Islet of Langerhans (tissue), 1 donor: ENCODE measurements around the gene CCDC3.

Experiments used
- FAIRE-seq: peaks from one replicate; lab custom pipeline; 2011; peaks lifted over from hg19 to GRCh38; lab: Jason Lieb, UNC

CCDC3 gene

DNA sequence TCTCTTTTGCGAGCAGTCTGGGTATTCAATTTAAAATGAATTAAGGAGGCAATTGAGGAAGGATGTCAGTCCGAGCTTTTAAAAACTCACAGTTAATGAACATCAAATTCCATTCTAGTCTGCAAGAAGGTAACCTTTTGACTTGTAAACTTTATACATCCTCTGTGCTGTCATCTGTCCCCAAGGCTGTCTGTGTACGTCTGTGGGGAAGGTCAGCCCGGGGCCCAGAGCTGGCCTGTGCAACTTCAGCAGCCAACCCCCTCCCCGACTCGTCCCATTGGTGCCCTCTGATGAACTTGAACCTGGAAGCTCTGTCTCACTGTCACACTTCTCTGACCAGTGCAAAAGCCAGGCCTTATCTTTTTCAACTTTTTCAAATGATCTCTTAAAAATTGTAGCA lies 80.3 kb downstream of the CCDC3 start:
- no peak for FAIRE-seq

DNA sequence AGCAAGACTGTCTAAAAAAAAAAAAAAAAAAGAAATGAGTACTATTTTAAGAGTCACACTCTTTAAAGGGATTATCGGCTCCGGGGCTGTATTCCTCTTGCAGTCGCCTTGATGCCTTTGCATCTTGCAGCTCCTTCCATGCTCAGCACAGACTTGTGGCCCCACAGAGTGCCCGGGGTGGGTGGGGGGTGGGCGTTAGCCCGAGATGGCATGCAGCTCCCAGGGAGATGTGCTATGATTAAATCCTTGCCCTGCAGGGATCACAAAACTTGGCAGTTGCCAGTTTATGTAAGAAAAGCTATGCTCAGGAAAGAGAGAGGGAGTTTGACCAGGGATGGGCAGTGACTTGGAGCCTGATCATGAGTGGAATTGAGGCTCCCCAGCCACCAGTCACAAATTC lies 81.9 kb downstream of the CCDC3 start:
- FAIRE-seq = no peak

DNA sequence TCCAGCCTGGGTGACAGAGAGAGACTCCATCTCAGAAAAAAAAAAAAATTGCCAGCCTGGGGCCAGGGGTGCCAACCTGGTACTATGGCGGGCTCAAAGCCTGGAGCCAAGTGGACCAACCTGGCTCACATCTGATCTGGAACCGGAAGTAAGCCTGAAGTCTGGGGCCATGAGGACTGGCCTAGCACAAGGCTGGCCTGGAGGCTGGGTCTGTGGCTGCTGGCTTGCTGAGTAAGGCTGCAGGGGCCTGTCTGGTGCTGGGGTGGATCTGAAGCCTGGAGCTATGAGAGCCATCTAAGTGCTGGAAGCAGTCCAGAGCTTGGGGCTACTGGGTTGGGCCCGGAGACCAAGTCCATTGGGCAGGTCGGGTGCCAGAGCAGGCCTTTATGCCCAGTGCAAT lies 84.9 kb downstream of the CCDC3 start:
- FAIRE-seq = no peak

DNA sequence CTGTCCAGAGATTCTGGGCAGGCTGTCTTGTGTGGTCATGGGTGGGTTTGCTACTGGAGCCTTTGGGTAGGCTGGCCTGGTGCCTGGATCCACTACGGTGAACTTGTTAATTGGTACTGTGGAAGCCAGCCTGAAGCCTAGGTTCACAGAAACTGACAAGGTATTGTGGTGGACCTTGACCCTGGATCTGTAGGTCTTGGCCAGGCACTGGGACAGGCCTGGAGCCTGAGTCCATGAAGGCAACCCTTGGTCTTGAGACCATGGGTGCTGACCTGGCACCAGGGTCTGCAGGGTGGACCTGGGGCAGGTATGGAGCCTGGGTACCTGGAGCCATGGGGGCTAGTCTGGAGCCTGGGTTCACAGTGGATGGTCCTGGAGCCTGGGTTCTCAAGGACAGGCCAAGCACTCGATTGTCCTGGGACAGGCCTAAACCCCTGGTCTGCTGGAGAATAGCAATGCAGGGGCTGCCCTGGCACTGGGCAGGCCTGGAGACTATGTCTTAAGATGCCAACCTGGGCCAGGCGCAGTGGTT lies 85.8 kb downstream of the CCDC3 start:
- FAIRE-seq = no peak

DNA sequence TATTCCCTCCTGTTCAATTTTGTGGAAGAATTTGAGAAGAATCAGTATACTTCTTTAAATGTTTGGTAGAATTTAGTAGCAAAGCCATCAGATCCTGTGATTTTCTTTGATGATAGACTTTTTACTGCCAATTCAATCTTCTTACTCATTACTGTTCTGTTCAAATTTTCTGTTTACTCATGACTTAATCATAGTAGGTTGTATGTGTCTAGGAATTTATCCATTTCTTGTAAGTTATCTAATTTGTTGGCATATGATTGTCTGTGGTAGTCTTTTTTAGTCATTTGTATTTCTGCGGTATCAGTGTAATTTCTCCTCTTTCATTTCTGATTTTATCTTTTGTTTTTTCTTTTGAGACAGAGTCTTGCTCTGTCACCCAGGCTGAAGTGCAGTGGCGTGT lies 87.4 kb downstream of the CCDC3 start:
- no peak for FAIRE-seq

DNA sequence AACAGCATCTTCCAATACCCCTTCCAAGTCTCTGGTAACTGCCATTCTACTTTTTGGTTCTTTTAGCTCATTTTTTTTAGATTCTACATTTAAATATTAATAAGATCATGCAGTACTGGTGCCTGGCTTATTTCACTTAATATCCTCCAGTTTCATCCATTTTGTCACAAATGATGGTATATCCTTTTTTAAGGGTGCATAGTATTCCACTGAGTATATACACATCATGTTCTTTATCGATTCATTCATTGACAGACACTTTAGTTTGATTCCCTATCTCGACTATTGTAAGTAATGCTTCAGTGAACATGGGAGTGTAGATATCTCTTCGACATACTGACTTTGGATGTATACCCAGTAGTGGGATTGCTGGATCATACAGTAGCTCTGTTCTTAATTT lies 89.7 kb downstream of the CCDC3 start:
- no peak for FAIRE-seq

DNA sequence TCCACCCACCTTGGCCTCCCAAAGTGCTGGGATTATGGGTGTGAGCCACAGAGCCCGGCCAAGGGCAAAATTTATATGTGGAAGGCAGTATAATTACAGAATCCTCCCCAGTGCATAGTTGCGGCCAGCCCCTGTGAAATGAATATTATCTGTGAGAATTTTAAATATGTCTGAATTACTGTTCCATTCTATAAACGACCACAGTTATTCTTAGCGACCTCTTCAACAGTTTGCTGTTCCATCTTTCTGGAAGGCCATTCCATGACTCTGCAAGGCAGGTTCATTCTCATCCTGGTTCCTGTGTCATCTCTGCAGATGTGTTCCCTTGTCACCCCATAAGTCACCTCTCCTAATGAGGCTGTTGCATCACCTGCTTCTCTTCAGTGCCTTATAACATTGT lies 90.7 kb downstream of the CCDC3 start:
- no peak for FAIRE-seq

DNA sequence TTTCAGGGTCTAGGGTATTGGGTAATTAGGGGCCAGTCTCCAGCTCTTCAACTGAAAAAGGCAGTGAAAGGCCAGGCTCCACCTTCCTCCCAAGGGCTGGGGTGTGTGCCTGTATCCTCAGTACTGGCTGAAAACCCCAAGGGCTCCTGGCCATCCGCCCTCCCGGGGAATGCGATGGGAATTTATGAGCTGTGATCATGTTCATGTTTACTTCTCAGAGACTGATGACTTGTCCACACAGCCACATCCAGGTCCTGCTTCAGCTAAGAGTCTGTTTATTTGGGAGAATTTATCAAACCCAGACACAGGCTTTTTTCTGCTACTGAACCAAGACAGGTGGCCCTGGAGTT lies 91.7 kb downstream of the CCDC3 start:
- FAIRE-seq = no peak

DNA sequence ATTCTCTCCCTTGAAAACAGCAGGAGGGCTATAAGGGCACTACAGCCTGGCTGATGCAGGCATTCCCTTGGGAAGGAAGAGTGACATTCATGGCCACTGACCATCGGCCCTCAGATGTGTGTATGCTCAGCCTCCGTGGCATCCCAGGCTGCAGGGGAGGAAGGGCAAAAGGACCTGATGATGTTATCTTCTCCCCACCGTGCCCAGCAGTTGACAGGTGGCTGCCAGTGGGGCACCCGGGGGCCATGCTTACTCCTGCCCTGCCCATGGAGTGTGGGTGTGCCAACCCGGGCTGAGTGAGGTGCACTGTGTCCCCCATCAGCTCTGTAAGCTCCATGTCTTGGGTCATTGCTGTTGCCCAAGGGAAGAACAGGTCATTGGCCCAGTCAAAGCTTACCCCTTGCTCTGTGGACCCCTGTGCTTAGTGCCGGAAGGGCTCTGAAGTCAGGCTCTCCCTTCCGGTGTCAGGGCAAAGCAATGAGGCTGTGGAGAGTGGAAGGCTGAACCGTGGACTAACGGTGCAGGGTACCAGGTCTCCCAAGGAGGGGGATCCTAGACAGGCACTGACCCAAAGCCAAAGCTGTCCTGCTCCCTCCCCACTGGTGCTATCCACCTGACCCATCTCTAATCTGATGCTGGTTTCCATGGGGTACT lies 92.2 kb downstream of the CCDC3 start:
- no peak for FAIRE-seq

DNA sequence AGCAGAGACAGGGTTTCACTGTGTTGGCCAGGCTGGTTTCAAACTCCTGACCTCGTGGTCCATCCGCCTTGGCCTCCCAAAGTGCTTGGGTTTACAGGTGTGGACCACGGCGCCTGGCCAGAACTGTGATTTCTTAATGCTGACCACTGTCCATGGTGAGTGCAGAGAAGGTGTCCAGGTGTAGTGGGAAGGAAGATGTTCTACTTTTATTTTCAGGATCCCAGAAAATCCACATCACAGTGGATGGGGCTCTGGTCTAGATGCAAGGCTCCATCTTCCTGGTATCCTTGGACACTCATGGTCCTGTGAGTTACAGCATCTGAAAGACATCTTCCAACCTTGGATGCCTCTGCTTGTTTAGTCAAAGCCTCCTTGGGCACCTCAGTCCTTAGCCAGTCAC lies 92.7 kb downstream of the CCDC3 start:
- no peak for FAIRE-seq

DNA sequence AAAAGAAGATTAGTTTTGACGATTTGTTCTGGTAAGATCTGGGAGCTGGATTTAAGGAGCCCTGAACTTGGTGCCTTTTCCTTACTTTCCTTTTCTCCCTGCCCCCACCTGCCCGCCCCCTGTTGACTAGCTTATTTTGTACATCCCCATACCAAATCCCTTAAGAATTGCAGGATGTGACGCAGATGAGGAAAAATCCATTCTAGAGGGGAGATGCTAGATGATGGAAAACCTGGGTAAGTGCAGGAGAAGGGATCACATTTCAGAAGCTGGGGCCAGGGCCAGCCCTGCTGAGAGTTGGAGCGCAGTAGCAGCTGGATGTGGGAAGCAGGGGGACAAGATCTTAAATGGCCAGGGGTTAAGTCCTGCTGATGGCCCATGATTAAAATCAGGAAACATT lies 93.9 kb downstream of the CCDC3 start:
- no peak for FAIRE-seq

DNA sequence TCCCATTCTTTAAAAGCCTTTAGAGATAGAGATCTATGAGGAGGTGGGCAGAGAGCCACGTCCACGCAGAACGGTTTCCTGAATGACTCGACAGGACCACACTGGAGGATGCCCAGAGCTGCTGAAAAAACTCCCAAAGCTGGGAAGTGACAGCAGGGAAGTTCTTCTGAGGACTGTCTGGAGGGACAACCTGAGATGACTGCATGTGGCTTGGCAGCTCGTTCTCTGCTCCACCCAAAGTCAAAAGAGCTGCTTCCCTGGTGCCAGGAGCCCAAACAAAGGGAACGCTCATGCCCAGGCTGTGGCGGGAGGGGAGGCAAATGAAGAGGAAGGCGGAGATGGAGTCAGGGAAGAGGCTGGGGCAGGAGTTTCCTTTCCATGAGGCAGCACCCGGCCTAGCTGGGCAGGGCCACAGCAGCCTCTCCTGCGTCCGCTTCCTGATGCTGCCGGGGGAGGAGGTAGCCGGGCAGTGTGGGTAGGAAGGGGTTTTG lies 95.4 kb downstream of the CCDC3 start:
- no peak for FAIRE-seq

DNA sequence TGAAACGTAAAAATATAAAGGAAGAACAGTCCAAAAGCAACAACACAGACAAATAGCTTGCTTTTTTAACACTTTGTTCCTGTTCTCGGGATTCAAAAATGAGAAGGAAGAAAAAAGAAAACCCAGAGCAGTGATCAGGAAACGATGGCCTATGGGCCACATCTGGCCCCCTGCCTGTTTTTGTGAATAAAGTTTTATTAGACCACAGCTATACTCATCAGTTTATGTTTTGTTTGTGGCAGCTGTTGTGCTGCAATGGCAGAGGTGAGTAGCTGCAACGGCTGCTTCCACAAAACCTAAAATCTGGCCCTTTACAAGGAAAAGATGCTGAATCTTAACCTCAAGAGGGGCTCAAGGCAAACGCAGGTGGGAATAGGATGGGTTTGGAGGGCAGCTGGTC lies 96.4 kb downstream of the CCDC3 start:
- no peak for FAIRE-seq

DNA sequence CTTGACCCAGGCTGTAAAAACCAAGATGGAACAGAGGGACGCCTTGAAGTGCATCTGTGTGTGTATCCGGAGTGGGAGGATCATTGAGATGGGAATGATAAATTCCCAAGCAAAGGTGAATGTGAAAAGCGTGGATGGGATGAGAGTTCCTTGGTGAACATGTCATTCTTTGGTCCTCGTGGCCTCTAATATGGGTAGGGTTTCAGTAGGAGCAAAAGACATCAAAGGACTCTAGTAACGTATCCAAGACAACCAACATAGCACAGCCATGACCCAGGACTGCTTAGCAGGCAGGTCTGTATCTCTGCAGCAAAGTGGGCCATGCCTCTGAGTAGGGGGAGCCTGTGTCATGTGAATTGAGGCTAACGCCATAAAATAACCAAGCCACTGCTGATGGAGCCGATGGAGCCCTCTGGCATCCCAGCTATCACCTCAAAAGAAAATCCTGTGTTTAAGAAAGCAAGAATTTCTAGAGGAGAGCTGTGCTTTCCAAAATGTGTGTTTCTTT lies 98.6 kb downstream of the CCDC3 start:
- no peak for FAIRE-seq

DNA sequence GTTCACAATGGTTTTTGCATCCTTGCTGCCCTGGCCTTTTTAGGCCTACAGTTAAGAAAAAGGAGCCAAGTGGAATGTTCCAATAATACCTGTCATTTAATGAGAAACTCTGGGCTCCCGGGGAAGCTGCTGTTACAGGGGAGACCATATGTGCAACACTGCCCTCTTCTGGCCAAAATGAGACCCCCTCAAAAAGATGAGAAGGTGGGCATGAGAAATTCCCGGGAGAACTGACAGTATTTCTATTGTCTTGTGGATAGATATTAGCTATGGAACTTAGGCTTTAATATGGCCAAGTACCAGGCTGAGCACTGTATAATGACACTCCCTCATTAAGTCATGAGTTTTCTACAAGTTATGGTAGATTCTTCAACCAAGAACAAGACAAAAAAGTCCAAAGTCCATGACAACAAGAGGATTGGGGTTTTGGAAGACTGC lies 99.4 kb downstream of the CCDC3 start:
- FAIRE-seq = no peak

DNA sequence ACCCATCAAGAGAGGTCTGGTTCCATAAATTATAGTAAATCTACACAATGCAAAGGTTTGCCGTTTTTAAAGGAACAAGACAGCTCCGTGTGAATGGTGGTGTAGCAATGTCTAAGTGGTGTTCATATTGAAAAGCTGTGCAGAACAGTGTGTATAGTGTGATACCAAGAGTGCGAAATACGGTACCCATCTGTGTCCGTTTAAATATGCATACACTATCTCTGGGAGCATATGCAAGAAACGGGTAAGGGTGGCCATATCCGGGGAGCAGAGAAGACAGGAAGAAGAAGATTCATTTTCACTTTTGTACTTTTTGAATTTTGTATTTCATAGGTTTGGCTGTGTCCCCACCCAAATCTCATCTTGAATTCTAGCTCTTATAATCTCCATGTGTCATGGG lies 102.0 kb downstream of the CCDC3 start:
- FAIRE-seq = no peak

DNA sequence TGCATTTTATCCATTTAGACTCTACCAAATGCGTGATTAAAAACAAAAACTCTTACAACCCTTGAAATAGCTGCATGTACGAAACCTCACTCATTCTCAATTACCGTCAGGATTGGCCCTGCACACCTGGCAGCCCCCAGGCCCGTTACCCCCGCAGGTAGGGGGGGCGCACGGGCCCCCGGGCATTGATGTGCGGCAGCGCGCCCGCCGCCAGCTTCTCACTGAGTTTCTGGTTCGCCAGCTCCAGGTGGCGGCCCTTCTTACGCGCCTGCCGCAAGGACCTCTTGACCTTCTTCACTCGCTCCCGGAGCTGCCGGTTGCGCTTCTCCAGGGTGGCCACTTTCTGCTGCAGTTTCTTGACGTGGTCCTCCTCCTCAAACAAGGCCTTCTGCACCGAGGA lies 103.2 kb downstream of the CCDC3 start:
- FAIRE-seq = no peak

DNA sequence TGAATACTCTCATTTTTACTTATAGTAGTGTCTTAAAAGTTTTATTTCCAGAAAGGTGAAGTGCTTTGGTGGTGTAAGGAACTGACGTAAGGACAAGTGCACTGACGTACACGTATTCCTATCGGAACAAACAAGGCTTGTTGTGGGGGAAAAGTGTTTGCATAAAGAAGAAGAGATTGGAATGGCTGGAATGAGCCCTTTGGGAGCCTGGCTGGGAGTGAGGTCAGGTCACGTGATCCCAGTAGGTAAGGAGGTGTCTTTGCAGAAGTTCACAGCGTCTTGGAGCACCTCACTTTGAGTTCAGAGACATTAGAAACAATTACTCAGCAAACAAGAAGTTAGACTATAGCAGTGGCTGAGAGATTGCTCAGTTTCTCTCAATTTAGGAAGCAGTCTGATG lies 104.2 kb downstream of the CCDC3 start:
- no peak for FAIRE-seq

DNA sequence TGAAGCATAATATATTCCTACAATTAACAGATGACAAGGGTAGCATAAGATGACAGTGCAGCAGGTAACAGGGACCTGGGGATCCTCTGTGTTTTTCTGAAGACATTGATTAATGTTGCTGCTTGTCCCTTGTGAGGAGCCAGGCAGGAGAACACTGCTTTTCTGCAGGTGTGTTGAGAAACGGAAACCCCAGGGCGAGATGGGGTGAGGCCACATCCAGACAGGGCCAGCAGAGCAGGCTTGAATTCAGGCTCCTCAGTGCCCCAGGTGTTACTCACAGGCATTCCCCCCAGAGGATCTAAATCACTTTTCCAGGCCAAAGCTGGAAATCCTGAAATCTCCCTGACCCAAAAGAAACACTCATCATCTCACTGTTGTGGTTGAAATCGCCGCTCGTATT lies 105.3 kb downstream of the CCDC3 start:
- no peak for FAIRE-seq

DNA sequence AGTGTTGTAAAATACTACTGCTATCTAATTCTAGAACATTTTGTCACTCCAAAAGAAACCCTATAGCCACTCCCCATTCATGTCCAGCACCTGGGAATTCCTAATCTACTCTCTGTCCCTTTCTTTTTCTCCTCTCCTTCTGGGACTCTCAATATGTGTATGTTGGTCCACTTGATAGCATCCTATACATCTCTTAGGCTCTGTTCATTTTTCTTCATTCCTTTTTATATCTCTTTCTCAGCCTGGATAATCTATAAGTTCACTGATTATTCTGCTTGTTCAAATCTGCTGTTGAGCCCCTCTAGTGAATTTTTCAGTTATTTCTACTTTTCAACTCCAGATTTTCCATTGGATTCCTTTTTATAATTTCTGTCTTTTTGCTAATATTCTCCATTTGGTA lies 108.6 kb downstream of the CCDC3 start:
- FAIRE-seq = no peak

DNA sequence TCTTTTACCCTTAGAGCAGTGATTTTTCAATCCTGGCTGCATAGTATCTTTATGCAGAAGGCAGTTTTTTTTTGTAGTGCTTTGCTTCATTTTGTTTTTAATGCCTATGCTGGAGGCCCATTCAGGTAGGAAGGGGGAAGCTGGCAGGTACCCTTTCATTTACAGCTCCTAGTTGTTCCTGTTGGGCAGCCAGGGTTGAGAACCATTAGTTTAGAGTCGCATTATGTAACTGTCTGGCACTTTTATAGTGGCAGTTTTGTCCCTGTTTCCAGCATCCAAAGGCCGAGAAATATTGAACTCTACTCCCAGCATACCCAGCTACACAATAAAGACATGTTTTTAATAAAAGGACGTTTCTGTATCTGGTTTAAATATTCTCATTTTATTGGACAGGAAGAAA lies 110.6 kb downstream of the CCDC3 start:
- FAIRE-seq = no peak

DNA sequence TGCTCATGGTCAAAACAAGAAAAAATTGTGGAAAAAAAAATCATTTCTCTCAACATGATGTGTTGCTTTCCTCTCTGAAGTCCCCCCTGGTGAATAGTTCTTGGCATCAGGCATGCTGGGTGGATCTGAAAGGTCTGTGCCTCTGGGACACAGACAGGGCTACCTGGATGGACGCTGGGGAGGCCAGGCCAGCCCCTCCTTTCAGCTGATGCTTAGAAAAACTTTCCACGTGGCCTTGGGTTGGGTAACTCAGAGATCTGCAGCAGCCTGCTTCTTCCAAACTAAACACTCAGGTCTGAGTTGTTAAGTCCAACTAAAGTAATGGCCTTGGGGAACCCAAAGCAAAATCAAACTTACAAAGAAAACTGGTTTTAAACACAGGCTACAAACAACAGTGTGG lies 113.0 kb downstream of the CCDC3 start:
- no peak for FAIRE-seq

DNA sequence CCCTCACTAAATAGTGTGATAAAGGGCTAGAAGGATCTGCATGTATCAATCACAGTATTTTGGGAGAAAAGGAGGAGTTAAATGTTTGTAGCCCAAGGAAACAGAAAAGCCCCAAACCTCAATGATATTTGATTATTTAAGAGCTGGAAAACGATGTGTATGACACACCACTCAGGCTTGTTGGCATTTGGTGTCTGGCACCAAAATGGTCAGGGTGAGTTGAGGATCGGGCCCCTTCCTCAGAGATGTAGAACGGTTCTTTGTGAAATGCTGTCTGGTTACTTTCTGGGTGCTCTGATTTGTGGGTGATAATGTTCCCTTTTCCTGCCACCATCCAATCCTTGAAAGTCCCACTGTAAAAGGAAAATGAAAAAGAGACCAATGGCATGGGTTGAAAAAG lies 113.7 kb downstream of the CCDC3 start:
- FAIRE-seq = no peak

DNA sequence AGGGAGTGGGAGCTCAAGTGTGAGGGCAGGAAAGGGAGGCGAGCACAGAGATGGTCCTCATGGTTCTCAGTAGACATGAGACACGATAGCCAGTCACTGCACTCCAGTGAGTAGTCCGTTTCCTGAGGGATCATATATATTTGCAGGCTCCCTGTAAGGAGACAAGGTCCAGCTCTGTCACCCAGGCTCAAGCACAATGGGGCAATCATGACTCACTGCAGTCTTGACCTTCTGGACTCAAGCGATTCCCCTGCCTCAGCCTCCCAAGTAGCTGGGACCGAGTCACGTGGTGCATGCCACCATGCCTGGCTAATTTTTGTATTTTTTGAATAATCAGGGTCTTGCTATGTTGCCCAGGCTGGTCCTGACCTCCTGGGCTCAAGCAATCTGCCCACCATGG lies 116.7 kb downstream of the CCDC3 start:
- FAIRE-seq = no peak

DNA sequence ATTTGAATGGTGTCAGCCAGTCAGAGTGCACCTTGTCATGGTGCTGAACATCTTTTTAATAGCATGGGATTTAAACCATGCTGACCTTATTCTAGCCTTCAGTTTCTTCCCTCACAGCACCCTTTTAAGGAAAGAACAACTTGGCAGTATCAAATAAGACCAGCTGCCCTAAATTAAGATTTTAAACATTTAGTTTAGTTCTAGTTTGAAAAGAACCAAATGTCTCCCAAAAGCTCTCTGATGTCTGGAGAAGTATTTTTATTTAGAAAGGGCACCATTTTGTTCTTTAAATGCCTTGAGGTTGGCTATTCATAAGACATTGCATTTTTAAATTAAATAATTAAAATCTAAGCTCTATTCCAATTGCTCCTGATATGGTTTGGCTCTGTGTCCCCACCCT lies 121.1 kb downstream of the CCDC3 start:
- FAIRE-seq = no peak
